HG03378 (cell line): ENCODE data around the gene ACADS.

Experiments
- ATAC-seq: cut with Tn5 transposase; IDR thresholded peaks from one replicate; pipeline ENCODE4 v1.9.1; 2021; ENCODE audit warnings: mild to moderate bottlenecking, moderate library complexity; ENCODE audit not compliant: unreplicated experiment

Gene ACADS

GRCh38 chr12:120754792-120755191 lies 29.2 kb downstream of the ACADS start:
- ATAC-seq = no peak

DNA sequence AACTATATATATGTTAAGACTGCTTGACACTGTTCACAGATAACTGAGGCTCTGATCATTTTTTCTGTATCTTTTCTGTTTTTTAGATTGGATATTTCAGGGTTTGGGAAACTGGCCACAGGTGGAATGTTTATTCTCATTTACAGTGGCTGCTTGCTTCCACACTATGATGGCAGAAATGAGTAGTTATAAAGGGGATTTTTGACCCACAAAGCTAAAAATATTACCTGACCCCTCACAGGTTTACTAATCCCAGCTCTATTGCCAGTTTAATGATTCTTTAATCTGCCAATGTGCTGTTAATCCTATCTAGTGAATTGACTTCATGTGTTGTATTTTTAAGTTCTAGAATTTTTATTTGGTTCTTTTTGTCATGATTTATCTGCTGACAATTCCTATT lies 29.6 kb downstream of the ACADS start:
- ATAC-seq = no peak

- no peak for ATAC-seq
Observed at GRCh38 chr12:120757226-120757742, 31.7 kb downstream of the ACADS start.

DNA sequence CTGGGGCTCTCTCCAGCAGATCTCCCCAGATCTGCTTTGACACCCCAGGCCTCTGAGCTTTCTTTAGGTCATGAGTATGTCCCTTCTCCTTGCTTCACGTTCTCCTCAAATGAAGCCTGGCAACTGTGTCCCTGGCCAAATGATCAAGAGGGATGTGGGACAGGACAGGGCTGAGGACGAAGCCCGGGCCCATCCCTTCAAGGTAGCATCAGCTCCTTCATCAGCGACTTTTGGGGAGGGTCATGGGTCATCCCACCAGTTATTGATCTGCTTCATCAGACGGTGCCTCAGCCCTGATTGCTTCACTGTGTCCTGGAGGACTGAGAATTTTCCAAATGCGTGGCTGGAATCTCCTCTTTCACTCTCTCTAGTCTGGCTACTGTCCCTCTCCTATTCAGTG lies 32.3 kb downstream of the ACADS start:
- no peak for ATAC-seq

DNA sequence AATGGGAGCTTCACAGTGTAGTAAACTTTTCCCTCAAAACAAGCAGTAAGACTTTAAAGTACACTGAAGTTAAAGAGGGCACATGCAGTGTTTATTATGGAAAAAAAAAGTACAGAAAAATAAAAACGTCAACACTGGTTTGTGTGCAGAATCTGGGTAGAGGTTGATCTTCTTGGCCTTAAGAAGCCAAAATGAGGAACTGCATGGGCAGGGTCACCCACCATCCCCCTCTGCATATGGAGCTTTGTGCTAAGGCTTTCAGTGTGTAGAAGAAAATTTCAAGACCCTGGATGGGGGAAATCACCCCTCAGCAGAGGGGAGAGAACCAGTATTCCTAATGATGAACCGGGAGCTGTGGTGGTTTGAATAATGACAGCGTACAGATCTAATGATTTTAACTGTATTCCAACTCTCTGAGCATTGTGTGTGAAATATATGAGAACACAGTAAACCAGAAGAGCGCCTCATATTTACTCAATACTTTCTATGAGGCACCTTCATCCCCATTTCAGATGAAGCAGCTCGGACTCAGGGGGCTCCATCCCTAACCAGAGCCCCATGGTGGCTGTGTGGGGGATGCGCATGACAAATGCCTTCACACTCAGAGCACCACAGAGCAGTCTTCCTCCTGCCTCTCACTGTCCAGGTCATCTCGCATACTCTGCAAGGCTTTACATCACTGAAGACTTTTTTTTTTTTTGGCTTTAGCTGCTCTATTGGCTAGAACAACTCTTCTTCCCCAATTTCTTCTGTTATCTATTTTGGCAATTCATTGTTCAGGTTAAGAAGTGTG lies 33.4 kb downstream of the ACADS start:
- ATAC-seq = no peak

DNA sequence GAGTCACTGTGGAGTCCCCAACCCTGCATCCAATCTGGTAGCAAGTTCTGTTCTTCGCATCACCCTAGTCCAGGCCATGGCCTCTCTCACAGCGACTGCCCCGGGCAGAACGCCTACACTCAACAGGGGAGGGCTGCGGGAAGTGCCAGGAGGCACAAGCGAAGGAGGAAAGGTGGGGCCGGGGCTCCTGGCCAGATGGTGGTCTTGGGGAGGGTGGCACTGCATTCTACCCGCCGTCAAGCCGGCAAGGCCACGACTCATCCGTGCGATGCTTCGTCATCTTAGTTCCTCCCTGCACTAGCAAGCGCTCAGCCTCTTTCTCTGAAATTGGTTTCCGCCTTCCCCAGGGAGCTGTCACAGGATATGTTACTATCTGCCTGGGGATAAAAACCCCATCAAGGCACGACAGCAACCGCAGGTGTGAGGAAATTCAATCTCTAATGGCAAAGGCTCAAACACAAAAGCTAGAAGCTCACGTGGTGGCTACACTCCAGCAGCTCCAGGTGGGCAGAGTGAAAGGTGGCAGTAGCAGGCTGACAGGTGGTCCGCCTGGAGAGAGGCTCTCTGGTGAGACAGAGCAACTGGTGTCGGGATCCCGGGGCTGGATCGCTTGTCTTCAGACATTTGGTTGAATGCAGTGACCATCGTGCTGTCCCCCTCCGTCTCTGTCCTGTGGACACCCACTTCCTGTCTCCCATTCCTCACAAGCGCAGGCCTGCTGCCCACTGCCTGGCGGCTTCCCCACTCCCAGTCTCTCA lies 34.1 kb downstream of the ACADS start:
- no peak for ATAC-seq

- no peak for ATAC-seq
Observed at GRCh38 chr12:120760349-120761254, 35.0 kb downstream of the ACADS start.

- no peak for ATAC-seq
Observed at GRCh38 chr12:120761519-120761934, 35.9 kb downstream of the ACADS start.

- ATAC-seq = no peak
Observed at GRCh38 chr12:120762086-120762485, 36.5 kb downstream of the ACADS start.

DNA sequence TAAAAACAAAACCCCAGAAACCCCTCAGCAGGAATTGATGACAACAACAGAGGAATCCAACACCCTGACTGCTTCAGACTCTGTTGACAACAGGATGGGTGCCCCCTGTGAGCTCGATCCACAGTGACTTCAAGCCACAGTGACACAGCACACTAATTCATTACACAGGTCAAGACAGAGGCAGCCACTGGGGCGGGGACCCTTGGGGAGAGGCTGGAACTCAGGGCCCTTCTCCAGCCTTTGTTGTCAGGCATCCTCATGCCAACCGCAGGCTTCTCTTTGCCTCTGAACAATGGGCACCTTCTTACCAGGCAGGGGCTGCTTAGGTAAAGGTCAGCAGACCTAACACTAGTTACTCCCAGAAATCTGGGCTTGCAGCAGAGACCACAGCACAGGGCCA lies 37.6 kb downstream of the ACADS start:
- no peak for ATAC-seq

GRCh38 chr12:120764816-120765215 lies 39.2 kb downstream of the ACADS start:
- no peak for ATAC-seq

GRCh38 chr12:120766566-120766965 lies 40.9 kb downstream of the ACADS start:
- no peak for ATAC-seq

DNA sequence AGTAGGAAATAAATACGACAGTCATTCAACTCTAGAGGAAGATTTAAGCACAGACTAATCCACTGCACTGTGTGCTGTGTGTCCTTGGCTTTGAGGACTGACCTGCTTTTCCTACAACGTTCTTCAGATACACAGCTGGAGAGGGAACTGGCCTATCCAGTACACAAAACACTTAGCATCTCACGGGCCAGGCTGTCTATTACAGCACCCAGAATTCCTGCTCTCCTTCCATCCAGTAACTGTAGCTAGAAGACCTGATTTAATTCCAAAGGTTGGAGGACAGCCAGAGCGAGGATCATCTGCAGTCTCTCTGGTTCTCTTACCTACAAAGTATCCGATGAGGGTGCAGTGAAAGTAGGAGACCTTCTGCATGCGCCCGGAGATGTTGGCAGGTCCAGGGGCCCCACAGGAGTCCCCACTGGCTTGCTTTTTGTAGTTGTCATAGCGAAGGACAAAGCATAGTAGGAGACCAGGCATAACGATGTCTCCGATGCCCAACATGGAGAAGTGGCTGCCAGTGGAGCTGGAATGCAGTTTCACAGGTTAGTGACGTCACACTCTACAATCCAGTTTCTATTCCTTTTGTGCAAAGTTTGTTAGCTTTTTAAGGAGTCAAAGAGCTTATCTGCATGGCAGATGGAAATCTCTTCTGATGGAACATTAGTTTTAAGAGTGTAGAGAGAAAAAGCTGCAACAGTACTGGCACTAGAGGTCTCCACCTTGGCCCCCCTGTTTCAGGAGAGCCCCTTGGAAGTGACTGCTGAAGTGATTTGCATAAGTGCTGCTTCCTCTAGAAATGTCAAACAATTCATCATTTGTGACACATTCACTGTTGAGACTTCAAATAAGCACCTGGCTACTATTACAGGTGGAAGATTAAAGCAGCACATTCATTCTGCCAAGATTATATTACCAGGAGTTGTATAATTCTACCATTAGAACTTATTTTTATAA lies 41.7 kb downstream of the ACADS start:
- no peak for ATAC-seq

- ATAC-seq = no peak
Observed at GRCh38 chr12:120771097-120771496, 45.5 kb downstream of the ACADS start.

DNA sequence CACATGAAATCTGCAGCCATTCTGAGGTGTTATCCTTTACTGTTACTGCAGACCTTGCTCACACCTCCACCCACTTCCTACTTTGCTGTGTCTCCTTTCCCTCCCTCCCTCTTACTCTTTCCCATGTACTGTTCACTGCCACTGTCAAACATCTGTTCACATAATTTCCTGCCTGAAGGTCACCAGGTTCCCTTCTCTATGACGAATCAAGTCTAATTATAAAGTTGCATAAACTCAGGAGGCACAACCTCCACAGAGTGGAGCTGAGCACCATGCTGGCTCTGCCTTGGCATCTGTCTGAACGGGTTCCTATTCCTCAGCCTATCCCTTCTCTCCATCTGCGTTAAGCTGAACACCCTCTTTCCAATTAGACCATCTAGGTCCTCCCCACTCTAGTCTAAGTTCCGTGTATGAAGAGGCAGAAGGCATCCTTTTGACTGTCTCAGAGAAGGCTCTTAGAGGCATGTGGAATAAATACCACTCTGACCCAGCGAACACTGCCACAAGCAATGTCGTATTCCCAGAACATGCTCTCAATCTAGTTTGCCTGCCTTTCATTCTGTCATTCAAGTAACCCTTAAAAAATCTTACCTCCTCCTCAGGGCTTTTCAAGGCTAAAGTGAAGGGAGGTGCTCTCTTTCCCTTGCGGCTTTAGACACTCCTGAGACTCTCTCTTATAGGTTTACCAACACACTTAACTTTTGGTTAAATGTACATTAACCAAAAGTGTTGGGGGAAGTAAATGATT lies 48.7 kb downstream of the ACADS start:
- ATAC-seq = no peak

GRCh38 chr12:120775862-120776552 lies 50.4 kb downstream of the ACADS start:
- no peak for ATAC-seq

DNA sequence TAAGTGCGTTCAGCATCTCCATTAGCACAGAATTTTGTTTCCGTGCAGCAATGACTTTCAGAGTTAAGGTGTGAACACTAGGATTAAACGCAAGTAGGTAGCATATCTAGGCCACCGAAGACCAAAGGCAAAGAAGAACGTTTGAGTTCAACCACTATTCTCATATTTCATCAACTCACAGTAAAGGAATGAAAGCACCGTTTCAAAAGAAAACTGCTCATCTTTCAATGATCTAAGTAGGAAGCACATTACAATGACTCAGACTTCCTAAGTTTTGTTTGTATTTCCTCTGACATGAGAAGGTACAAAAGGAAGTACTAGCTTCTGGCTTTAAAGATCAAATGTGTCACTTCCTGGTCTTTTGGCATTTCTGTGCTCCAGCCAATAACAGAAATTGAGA lies 57.6 kb downstream of the ACADS start:
- ATAC-seq = no peak

GRCh38 chr12:120784804-120785203 lies 59.2 kb downstream of the ACADS start:
- no peak for ATAC-seq

GRCh38 chr12:120787889-120788288 lies 62.3 kb downstream of the ACADS start:
- no peak for ATAC-seq
